ENCODE data around the gene CD59.
"Not testable (repeated sequence)": the region's sequence is repeated elsewhere in the genome, so short reads cannot be mapped to it uniquely, and the experiment has no call there.

CD59 gene

GRCh38 chr11:33665350-33666106 is 70.7 kb downstream of the CD59 start:
- DNase-seq (ENCODE audit: low spot score) = no peak

DNA sequence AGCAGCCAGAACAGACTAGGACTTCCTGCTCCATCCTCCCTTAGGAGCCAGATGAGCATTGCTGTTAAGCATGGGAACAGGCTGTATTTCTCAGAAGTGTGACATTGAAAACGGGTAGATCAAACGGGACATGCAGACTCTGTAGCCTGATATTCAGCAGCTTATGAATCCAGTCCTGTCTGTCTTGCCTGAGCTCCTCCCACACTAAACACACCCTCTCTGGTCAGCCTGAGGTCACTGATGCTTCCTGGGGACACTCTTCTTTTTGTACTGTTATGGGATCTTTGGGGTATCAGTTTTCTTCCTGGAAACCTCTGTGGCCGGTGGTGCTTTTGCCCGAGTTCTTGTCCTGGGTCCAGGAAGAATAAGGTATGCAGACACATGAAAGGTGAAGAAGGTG is 71.4 kb downstream of the CD59 start:
- no peak for DNase-seq (ENCODE audit: low spot score)

DNA sequence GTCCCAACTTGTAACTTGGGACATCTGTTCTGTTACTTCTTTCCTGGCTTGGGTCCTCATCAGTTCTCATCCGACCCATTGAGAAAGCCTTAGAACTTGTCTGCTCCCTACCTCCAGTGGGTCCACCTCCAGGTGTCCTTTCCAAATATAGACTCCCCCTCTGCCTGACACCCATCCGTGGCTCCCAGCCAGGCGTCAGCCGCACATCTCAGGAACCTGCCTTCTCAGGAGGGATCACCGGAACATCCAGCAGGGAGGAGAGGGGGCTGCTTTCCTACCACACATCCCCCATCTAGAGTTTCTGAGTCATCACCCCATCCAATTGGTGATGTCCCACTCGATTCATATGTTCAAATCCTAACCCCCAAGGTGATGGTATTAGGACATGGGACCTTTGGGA is 72.1 kb downstream of the CD59 start:
- DNase-seq (ENCODE audit: low spot score) = no peak

GRCh38 chr11:33663121-33663520 is 73.1 kb downstream of the CD59 start:
- no peak for DNase-seq (ENCODE audit: low spot score)

- not testable (repeated sequence) for DNase-seq (ENCODE audit: low spot score)
These were observed 74.7 kb downstream of the CD59 start for GRCh38 chr11:33661526-33661925.

GRCh38 chr11:33660962-33661361 is 75.3 kb downstream of the CD59 start:
- no peak for DNase-seq (ENCODE audit: low spot score)

DNA sequence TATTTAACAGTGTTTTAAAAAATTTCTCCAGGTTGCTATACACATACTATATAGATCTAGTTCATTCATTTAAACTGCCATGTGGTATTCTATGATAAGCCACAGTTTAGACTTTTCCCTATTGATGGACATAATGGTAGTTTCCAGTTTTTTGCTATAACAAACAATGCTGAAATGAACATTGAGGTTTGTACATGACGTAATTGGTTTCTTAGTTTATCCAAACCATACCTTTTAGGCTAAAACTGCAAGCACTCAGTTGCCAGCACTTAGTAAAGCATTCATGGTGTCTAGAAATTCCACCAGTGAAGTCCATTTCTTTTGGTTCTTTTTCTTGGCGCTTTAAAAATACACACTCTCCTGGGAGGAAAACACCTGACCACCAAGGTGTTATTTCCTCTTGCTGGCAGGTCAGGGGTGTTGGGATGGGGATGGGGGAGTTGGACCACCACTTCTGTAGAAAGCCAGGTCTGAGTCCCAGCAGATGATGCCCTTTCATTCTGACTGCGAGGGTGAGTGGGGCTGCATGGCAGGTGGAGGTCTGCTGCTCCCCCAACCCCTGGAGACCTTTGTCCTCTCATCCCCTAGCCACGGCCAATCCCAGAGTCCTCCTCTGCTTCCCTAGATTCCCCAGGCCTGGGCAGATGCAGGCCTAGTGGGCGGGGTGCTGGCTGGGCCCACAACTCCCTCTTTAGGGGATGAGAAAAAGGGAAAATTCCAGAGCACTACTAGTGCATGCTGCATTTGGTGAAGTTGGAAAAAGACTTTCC is 76.7 kb downstream of the CD59 start:
- no peak for DNase-seq (ENCODE audit: low spot score)

DNA sequence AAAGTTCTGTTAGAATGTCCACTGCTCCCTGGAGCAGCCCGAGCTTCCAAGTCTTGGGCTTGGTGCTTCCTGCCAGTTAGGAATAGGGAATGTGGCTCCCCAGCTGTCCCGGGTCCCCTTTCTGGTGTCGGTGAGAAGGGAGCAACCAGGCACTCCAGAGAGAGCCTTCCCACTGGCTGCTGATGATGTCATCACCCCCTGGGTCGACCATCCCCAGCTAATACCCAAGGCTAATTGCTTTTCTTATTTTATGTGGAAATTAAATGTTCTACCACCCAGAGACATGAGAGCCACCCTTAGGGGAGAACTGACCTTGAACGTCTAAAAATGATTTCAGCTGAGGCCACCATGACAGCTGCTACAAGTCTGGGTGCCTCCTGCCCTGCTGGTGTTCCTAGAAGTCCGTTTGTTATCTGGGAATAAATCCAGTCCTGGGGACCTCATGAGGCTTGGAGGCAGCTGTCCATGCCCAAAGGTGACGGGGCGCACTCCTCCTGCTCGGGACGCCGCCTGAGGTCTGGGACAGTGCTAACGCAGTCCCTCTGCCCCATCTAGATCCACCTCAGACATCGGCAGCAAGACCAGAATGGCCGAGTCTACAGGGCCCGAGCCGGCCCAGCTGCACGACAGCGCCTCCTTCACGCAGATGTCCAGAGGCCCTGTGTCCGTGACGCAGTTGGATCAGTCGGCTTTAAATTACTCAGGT is 77.9 kb downstream of the CD59 start:
- DNase-seq (ENCODE audit: low spot score) = no peak

DNA sequence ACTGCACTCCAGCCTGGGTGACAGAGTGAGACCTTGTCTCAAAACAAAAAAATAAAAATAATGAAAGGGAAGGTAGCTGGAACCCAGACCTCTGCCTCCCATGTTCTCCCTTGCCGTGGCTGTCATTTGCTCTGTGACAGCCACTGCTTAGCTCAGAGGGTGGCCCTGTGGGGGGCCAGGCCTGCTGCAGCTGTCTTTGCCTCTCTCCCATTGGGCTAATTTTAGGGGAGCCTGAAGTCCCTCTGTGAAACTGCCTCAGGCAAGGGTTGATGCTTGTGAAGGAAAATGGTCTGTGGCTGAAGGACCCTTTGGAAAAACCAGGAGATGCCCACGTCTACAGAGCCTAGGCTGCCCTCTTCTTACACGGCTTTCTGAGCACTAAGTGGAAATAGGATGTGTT is 78.5 kb downstream of the CD59 start:
- no peak for DNase-seq (ENCODE audit: low spot score)

- DNase-seq (ENCODE audit: low spot score) = no peak
These were observed 79.5 kb downstream of the CD59 start for GRCh38 chr11:33656768-33657167.

- no peak for DNase-seq (ENCODE audit: low spot score)
These were observed 80.2 kb downstream of the CD59 start for GRCh38 chr11:33655842-33656600.

- no peak for DNase-seq (ENCODE audit: low spot score)
These were observed 81.6 kb downstream of the CD59 start for GRCh38 chr11:33654594-33654993.
